Measurements from ENCODE around the gene ONECUT3. TPM values are rescaled to one million over a fixed set of nuclear protein-coding genes. Genes with fewer than 3 reads are reported as not detected.
A peak's percentile ranks its signal among the peaks of the same experiment; 100 is the strongest.

The ONECUT3 gene
- total and polyA plus RNA-seq, 8 donors, result 0.13 TPM; not detected in 7

DNA sequence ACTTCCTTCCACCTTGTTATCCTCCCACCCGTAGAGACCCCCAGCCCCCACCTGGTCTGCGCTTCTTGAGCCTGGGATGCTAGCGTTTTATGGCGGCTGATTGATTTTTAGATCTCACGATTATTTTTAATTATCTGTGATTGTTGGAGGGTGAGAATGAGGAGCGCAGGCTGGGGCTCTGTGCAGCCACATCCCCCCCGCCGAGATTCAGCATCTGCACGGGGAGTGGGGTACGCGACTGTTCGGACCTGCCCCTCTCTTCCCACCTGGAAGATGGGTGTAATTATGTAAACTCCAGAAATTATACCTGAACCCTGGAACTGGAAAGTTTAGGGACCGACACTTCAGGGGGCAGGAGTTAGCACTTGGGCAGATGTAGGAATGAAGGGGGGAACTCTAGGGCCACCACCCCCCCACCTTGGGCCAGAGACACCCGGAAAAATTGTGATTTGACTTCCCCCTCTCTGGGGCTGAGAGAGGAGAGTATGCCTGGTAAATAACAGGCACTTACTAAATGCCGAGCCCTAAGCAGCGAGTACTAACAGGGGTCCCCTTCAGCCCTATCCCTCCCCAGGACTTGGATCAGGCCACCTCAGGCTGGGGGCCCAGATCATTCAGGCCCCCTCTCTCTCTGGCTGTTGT is 1.8 kb upstream of the ONECUT3 start:
- FAIRE-seq, result no peak
- intact Hi-C loops (cut with DNase I), result no loop called here
- H3K9me3 ChIP-seq, result no peaks in the 10 kb centered on the region
- WGBS, 2 donors, result 3 to 5% methylated on average over 16 of the region's 16 CpGs
- H3K4me3 ChIP-seq, result no peak overlapping the region
- peaks cover 0 to 20% (median 4%) of the 10 kb centered on the region in 3 donors for H3K4me1 ChIP-seq
- no peak for DNase-seq
- no peaks in the 10 kb centered on the region for H3K36me3 ChIP-seq
- TF ChIP-seq CTCF (IDR thresholded peaks at IDR 0.05), result no peak
- no peak for ATAC-seq
- peaks cover 0 to 56% (median 13%) of the 10 kb centered on the region in 4 donors for H3K27me3 ChIP-seq
- no peak overlapping the region for H3K27ac ChIP-seq

DNA sequence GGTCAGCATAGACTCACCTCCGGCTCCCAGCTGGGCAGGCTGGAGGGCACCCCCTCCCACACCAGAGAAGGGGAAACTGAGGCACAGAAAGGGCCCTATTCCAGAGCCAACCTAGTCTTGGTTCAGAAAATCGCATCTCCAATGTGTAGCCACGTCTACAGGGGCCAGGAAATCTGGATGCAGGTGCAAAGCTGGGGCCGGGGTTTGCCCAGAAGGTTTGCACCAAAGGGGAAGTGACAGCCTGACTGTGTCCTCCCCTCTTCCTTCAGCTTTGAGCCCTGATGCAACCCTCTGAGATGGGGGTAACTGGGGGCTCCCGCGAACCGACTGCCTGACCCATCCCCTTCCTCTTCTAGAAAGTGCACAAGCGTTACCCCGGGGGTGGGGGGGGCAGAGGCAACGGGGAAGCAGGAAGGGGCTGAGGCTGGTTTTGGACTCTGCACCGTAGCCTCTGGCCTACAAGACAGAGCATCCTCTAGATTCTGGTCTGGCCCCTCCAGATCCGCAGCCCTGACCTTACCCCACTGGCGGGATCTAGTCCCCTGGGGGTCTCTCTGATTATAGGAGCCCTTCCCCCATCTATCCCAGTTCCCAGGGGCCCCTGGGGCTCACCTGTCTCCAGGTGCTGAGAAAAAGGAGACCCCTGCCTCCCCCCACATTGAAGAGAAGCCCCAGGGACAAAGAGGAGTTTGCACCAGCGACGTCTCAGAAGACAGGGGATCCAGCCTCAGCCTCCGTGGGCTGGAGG is 1.1 kb upstream of the ONECUT3 start:
- TF ChIP-seq CTCF (IDR thresholded peaks at IDR 0.05), result no peak
- Histone ChIP-seq H3K9me3 (no peaks in the 10 kb centered on the region), H3K27me3 (peaks cover 0 to 63% (median 16%) of the 10 kb centered on the region in 4 donors), H3K27ac (no peak overlapping the region), H3K4me1 (peaks cover 0 to 17% (median 4%) of the 10 kb centered on the region in 3 donors), H3K36me3 (no peaks in the 10 kb centered on the region), H3K4me3 (no peak overlapping the region)
- FAIRE-seq (no peak), ATAC-seq (no peak), DNase-seq (no peak)
- WGBS, 2 donors, result 3 to 11% methylated on average over 14 to 16 of the region's 16 CpGs
- intact Hi-C loops (cut with DNase I), result no loop called here

DNA sequence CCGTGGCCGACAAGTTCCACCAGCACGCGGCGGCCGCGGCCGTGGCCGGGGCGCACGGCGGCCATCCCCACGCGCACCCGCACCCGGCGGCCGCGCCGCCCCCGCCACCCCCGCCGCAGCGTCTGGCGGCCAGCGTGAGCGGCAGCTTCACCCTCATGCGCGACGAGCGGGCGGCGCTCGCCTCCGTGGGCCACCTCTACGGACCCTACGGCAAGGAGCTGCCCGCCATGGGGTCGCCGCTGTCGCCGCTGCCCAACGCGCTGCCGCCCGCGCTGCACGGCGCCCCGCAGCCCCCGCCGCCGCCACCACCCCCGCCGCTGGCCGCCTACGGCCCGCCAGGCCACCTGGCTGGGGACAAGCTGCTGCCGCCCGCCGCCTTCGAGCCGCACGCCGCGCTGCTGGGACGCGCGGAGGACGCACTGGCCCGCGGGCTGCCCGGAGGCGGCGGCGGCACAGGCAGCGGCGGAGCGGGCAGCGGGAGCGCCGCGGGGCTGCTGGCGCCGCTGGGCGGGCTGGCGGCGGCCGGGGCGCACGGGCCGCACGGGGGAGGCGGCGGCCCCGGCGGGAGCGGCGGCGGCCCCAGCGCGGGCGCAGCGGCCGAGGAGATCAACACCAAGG is 821 bp downstream of the ONECUT3 start:
- Histone ChIP-seq H3K4me3 (no peak overlapping the region), H3K27me3 (peaks cover 0 to 59% (median 21%) of the 10 kb centered on the region in 4 donors), H3K4me1 (peaks cover 0 to 6% (median 4%) of the 10 kb centered on the region in 3 donors), H3K27ac (no peak overlapping the region), H3K9me3 (no peaks in the 10 kb centered on the region), H3K36me3 (no peaks in the 10 kb centered on the region)
- FAIRE-seq (no peak), DNase-seq (peak in 1 of 6 donors; percentile 42), ATAC-seq (no peak)
- 0 to 2% methylated on average over 57 to 105 of the region's 105 CpGs for WGBS, 2 donors
- TF ChIP-seq CTCF (IDR thresholded peaks at IDR 0.05), result no peak
- intact Hi-C loops (cut with DNase I), result no loop called here

GRCh38 chr19:1754636-1755466 is 1.5 kb downstream of the ONECUT3 start:
- no peak for FAIRE-seq
- WGBS, 2 donors, result 2% methylated on average over 64 to 80 of the region's 80 CpGs
- Histone ChIP-seq H3K36me3 (no peaks in the 10 kb centered on the region), H3K27me3 (peaks cover 0 to 55% (median 18%) of the 10 kb centered on the region in 4 donors), H3K9me3 (no peaks in the 10 kb centered on the region), H3K4me1 (peaks cover 0 to 2% (median under 1%) of the 10 kb centered on the region in 3 donors), H3K4me3 (no peak overlapping the region), H3K27ac (no peak overlapping the region)
- TF ChIP-seq CTCF (IDR thresholded peaks at IDR 0.05), result no peak
- intact Hi-C loops (cut with DNase I), result no loop called here
- ATAC-seq, result no peak
- DNase-seq, result peak in 1 of 6 donors; percentile 59

All from pancreas (tissue), 10 donors.